Fibroblast of mammary gland (primary cell): ENCODE measurements around the gene TMEM100.

Experiments used
- DNase-seq: peaks from one replicate; pipeline ENCODE4 v3.0.0-alpha.2; 2010; ENCODE audit warnings: low read depth
- H3K4me3 ChIP-seq: 2 replicates; pipeline ENCODE4 v1.5.1; 2011; ENCODE audit warnings: low read depth, mild to moderate bottlenecking, low read length, moderate library complexity; ENCODE audit not compliant: control insufficient read depth
- CTCF ChIP-seq: conservative IDR thresholded peaks from 2 replicates; pipeline ENCODE4 v1.5.1; 2011; ENCODE audit warnings: low read depth, low read length, inconsistent platforms; ENCODE audit not compliant: control insufficient read depth, insufficient read depth

Gene TMEM100

GRCh38 chr17:55702150-55702549 lies 20.5 kb downstream of the TMEM100 start:
- no peak for DNase-seq
- no peak for TF ChIP-seq CTCF
- no peak overlapping the region for H3K4me3 ChIP-seq

- H3K4me3 ChIP-seq: no peak overlapping the region
- DNase-seq: no peak
- TF ChIP-seq CTCF: no peak
These were observed 23.3 kb downstream of the TMEM100 start for GRCh38 chr17:55699181-55699860.

GRCh38 chr17:55694286-55694910 lies 28.3 kb downstream of the TMEM100 start:
- TF ChIP-seq CTCF: no peak
- DNase-seq: no peak
- no peak overlapping the region for H3K4me3 ChIP-seq

- no peak for TF ChIP-seq CTCF
- DNase-seq: peak; percentile 82
- H3K4me3 ChIP-seq: no peak overlapping the region
These were observed 29.1 kb downstream of the TMEM100 start for GRCh38 chr17:55693254-55694216.

- TF ChIP-seq CTCF: no peak
- DNase-seq: no peak
- no peak overlapping the region for H3K4me3 ChIP-seq
These were observed 30.4 kb downstream of the TMEM100 start for GRCh38 chr17:55692276-55692675.

- TF ChIP-seq CTCF: no peak
- no peak for DNase-seq
- no peak overlapping the region for H3K4me3 ChIP-seq
These were observed 31.0 kb downstream of the TMEM100 start for GRCh38 chr17:55691666-55692065.
